Thoracic aorta endothelial cell (primary cell): ENCODE results near the gene KRAS. TPM values are rescaled to one million over a fixed set of nuclear protein-coding genes. Genes with fewer than 3 reads are reported as not detected.

Source experiments
- total RNA-seq: library from RNA; depleted of rRNA; stranded (reverse); fragments of >200 nt; gene quantifications from 2 replicates; pipeline ENCODE4 v1.2.3, GENCODE V29; 2012

Gene KRAS
- total RNA-seq: 30.1 and 37.5 TPM in 2 replicates

DNA sequence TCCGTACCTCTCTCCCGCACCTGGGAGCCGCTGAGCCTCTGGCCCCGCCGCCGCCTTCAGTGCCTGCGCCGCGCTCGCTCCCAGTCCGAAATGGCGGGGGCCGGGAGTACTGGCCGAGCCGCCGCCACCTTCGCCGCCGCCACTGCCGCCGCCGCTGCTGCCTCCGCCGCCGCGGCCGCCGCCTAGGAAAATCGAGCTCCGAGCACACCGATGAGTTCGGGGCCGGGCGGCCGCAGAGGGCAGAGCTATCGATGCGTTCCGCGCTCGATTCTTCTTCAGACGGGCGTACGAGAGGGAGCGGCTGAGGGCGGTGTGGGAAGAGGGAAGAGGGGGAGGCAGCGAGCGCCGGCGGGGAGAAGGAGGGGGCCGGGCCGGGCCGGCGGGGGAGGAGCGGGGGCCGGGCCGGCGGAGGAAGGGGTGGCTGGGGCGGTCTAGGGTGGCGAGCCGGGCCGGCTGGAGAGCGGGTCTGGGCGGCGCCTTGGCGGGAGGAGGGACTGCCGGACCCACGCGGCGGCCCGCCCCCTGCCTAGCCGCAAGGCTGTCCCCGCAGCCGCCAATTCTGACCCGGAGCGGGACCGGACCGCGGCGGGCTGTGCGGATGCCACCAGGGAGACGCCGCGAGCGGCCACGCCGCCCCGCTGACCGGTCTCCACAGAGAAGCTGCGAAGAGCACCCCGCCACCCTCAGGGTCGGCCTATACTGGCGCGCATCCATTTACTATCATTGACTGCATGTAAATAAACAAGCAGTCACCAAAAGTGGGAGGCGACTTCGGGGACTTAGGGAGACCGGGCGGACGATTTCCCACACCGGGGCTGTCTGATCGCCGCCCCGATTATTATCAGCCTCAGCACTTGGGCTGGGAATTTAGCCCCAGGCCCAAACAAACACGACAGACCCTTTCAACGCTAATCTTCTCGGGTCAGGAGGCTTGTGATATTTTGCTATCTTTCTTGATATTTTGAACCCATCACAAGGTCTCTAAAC is at the start of gene KRAS:
KRAS (minus strand) TSS at position 186 of the 987 bp plus-strand sequence.

GRCh38 chr12:25195056-25195971 is 55.4 kb downstream of the KRAS start, which contains the start of the genes DNAI7 and ETFRF1:
Gene DNAI7 (minus strand): TSS chr12:25195160. CDS start chr12:25195078, 82 bp downstream.
Gene ETFRF1 (plus strand): TSS chr12:25195237. CDS start chr12:25203957, 8,720 bp downstream.

Other genes with a start within 250 kb of the KRAS start
- under 0.01 TPM in 1 of 2 replicates, not detected in the other for gene DNAI7, start 55.8 kb downstream of the KRAS start, total RNA-seq
- 31.0 and 33.7 TPM in 2 replicates for gene ETFRF1, start 55.7 kb downstream of the KRAS start, total RNA-seq